ENCODE results near the gene KDM6B. TPM values are rescaled to one million over a fixed set of nuclear protein-coding genes. Genes with fewer than 3 reads are reported as not detected.

The KDM6B gene
- total RNA-seq, 1 donor from 2014 or later: 117 TPM

GRCh38 chr17:7835814-7836595, 2.0 kb downstream of the KDM6B start:
- peak overlapping the region; percentile 96 for H3K27ac Mint-ChIP-seq
- peaks cover 47% of the 10 kb centered on the region for H3K4me1 Mint-ChIP-seq (ENCODE audit: low read depth)
- no peaks in the 10 kb centered on the region for H3K9me3 Mint-ChIP-seq (ENCODE audit: low read depth)
- TF ChIP-seq CTCF (IDR thresholded peaks at IDR 0.05; ENCODE audit: unreplicated experiment): no peak
- H3K36me3 Mint-ChIP-seq (ENCODE audit: insufficient read depth): peaks cover 9% of the 10 kb centered on the region
- peaks cover 17% of the 10 kb centered on the region for H3K27me3 Mint-ChIP-seq
- DNase-seq (ENCODE audit: low spot score, unreplicated experiment): no peak
- peak overlapping the region; percentile 85 for H3K4me3 Mint-ChIP-seq (ENCODE audit: low read depth)

GRCh38 chr17:7836596-7837407, 2.8 kb downstream of the KDM6B start:
- Mint-ChIP-seq H3K4me3 (ENCODE audit: low read depth) (peak overlapping the region; percentile 85), H3K9me3 (ENCODE audit: low read depth) (no peaks in the 10 kb centered on the region), H3K4me1 (ENCODE audit: low read depth) (peaks cover 52% of the 10 kb centered on the region), H3K36me3 (ENCODE audit: insufficient read depth) (peaks cover 9% of the 10 kb centered on the region), H3K27ac (peak overlapping the region; percentile 96), H3K27me3 (peaks cover 11% of the 10 kb centered on the region)
- DNase-seq (ENCODE audit: low spot score, unreplicated experiment): peak; percentile 93
- TF ChIP-seq CTCF (IDR thresholded peaks at IDR 0.05; ENCODE audit: unreplicated experiment): no peak

GRCh38 chr17:7837408-7838088, 3.5 kb downstream of the KDM6B start:
- H3K4me1 Mint-ChIP-seq (ENCODE audit: low read depth): peaks cover 57% of the 10 kb centered on the region
- no peak for TF ChIP-seq CTCF (IDR thresholded peaks at IDR 0.05; ENCODE audit: unreplicated experiment)
- DNase-seq (ENCODE audit: low spot score, unreplicated experiment): no peak
- peaks cover 9% of the 10 kb centered on the region for H3K36me3 Mint-ChIP-seq (ENCODE audit: insufficient read depth)
- peak overlapping the region; percentile 85 for H3K4me3 Mint-ChIP-seq (ENCODE audit: low read depth)
- no peaks in the 10 kb centered on the region for H3K9me3 Mint-ChIP-seq (ENCODE audit: low read depth)
- H3K27me3 Mint-ChIP-seq: peaks cover 6% of the 10 kb centered on the region
- peak overlapping the region; percentile 96 for H3K27ac Mint-ChIP-seq

GRCh38 chr17:7838090-7839075, 4.4 kb downstream of the KDM6B start:
- Mint-ChIP-seq H3K27ac (peak overlapping the region; percentile 96), H3K4me1 (ENCODE audit: low read depth) (peaks cover 57% of the 10 kb centered on the region), H3K9me3 (ENCODE audit: low read depth) (no peaks in the 10 kb centered on the region), H3K36me3 (ENCODE audit: insufficient read depth) (peaks cover 9% of the 10 kb centered on the region), H3K27me3 (peaks cover under 1% of the 10 kb centered on the region), H3K4me3 (ENCODE audit: low read depth) (peak overlapping the region; percentile 85)
- DNase-seq (ENCODE audit: low spot score, unreplicated experiment): no peak
- TF ChIP-seq CTCF (IDR thresholded peaks at IDR 0.05; ENCODE audit: unreplicated experiment): no peak
